Non-pigmented ciliary epithelial cell (primary cell): Measurements from ENCODE around the gene CMTM5.
"Not testable (repeated sequence)": the region's sequence is repeated elsewhere in the genome, so short reads cannot be mapped to it uniquely, and the experiment has no call there.

Source experiments
- DNase-seq: peaks from one replicate; pipeline ENCODE4 v3.0.0-alpha.2; 2010; ENCODE audit warnings: low read depth

The CMTM5 gene

DNA sequence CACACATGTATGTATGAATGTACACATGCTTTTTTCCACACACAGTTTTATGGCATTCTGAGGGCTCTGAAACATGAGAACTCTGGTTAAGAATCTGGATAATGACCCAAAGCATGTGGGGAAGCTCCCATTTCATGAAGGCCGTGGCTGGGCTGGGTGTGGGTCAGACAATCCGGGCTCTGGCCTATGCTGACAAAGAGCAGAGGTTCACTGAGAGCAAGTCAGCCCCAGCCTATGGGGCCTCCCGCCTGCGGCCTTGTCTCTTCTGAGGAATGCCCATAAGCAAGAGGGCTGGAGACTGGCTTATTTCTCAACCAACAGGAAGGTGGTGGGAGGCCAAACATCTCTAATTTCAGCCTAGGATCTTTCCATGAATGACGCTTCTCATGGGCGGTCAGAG lies 22.7 kb downstream of the CMTM5 start:
- no peak for DNase-seq

DNA sequence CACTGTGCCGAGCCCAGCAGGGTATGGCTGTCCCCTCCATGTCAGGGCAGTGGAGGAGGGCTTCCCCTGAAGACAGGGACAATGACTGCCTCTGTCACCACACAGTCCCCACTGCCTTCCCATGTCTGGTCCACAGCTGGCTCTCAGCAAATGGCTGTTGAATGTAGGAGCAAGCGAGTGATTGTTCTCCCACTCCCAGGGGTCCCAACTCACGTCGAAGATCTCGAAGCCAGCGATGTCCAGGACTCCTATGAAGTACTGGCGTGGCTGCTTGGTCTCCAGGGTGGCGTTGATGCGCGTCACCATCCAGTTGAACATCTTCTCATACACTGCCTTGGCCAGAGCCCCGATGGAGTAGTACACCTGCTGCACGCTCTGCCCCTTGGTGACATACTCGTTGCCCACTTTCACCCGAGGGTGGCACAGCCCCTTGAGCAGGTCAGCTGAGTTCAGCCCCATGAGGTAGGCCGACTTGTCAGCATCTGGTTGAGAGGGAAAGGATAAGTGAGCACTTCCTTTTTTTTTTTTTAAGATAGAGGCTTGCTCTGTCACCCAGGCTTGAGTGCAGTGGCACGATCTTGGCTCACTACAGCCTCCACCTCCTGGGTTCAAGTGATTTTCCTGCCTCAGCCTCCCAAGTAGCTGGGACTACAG lies 23.8 kb downstream of the CMTM5 start:
- not testable (repeated sequence) for DNase-seq

DNA sequence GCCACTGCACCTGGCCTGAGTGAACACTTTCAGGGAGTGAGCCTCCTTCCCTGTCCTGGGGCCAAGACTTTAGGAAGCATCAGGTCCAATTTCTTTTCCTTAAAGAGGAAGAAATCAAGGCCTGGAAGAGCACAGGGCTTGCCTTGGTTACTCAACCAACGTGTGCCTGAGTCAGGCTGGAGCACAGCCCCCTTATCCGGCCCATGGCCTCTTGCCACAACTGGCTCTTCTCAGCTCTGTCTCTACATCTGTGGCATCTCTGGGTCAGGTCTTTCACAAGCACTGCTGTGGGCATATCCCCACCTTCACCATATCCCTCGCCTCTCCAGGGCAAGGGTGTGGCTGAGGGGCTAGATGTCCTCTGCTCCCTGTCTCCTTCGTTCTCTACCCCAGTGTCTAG lies 24.4 kb downstream of the CMTM5 start:
- no peak for DNase-seq

DNA sequence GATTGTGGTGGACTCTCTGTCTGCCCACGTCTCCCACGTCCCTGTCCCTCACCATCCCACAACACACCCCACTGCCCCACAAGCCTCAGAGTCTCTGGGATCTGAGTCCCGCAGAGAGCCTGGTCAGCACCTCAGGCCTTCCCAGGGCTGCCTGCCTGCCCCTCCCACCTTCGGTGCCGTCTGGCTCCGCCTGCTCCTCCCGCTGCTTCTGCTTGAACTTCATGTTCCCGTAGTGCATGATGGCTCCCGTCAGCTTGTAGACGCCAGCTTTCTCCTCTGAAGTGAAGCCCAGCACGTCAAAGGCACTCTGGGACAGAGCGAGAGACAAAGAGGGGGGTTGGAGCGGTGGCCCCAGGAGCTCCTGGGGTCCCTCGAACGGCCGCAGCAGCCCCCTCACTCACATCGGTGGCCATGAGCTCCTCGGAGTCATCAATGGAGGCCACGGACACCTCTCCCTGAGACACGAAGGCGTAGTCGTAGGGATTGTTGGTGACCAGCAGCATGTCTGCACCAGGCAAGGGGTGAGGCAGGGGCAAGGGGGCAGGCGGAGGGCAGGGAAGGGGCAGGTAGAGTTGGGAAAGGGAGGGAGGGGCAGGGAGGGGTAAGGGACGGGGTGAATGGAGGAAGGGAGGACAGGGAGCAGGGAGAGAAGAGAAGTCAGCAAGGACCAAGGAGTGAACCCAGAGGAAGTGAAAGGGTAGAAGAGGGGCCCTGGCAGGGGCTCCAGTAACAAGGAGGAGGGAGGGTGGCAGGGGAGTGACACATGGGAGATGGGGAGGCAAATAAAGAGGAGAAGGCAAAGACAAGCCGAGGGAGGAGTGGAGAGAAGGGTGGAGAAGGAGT lies 25.7 kb downstream of the CMTM5 start:
- DNase-seq: no peak

DNA sequence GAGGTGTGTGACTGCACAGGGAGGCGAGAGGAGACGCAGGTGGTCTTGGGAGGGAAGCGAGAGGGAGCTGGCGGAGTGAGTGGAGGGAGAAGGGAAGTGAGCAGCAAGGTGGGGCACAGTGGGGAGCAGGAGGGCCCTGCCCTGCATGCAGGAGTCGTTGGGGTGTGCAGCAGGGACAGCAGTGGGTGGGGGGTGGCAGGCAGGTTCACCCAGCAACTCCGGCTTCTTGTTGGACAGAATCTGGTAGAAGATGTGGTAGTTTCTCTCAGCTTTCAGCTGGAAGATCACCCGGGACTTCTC lies 26.2 kb downstream of the CMTM5 start:
- no peak for DNase-seq

DNA sequence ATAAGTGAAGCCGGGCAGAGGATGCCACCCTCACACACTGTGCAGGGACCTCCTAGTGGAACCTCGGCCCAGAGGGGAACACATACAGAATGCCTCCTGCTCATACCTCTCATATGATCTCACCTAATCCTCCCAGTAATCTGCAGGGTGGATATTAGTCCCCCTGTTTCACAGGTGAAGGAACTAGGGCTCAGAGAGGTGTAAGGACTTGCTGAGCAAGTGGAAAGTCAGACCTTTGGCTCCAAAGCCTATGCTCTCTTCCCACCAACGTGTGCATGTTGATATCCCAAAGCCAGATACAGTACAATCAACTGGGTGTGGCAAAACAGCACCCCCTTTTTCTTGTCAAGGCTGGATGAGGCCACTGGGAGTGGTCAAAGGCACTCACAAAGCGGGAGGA lies 27.1 kb downstream of the CMTM5 start:
- no peak for DNase-seq

DNA sequence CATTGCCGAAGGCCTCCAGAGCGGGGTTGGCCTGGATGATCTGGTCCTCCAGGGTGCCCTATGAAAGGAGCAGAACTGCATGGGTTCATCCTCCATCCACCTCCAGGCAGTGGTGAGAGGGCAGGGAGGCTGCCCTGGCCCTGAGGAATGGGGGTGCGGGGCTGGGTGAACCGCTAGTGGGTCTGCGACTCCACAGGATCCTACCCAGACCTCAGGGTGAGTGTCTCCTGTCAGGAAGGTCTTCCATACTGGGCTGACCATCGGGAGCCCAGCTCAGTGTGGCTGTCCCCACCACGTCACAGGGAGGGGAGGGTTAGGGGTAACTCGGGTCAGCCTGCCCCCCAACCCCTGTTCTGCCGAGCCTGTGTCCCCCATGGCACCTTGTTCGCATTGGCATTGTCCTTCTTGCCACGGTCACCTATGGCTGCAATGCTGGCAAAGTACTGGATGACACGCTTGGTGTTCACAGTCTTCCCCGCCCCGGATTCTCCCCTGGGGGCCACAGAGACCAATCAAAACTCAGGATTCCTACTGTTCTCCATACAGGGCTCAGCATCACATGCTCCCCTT lies 27.6 kb downstream of the CMTM5 start:
- DNase-seq: no peak

DNA sequence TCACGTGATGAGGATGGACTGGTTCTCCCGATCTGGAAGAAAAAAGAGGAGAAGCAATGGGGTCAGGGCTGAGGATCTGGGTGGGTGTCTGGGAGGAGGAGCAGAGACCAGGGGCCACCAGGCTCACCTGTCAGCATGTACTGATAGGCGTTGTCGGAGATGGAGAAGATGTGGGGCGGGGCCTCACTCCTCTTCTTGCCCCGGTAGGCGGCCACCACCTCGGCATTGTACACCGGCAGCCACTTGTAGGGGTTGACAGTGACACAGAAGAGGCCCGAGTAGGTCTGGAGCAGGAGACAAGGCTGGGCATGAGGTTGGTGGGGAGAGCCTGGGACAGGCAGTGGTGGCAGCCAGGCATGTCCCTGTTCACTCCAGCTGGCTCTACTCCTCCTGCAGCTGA lies 28.2 kb downstream of the CMTM5 start:
- no peak for DNase-seq

DNA sequence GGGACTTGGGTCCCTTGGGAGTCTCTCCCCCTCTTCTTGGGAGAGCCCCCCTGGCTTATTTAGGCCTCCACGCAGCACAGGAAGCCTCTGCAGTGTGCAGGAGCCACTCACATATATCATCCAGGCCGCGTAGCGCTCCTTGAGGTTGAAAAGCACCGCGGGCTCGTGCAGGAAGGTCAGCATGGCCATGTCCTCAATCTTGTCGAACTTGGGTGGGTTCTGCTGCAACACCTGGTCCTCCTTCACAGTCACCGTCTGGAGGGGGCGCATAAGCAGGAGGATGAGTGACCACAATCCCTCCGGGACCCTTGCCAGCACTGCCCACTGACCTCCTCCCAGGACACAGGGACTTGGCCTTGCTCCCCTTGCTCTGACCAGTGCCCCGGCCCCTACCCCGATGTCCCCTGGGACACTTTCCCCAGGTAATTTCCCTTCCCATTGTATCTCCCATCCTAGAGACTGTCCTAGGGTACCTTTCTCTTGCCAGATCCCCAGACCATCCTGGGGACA lies 28.7 kb downstream of the CMTM5 start:
- no peak for DNase-seq

DNA sequence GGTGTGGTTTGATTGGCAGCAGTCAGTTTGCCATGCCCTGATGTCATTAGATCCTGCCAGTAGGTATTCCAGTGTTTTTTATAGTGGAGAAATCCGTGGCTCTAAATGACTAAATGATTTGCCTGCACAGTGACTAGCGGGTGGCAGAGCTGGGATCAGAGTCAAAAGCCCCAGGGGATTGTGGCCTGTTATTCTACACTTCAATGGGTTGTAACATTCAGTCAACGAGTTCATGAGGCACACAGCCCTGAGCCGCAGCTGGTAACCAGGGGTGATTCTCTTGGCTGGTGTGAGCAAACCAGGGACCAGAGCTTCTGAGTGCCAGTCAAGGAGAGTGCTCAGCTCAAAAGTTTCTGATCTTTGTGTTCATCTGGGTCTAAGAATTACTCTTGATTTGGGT lies 29.4 kb downstream of the CMTM5 start:
- no peak for DNase-seq

DNA sequence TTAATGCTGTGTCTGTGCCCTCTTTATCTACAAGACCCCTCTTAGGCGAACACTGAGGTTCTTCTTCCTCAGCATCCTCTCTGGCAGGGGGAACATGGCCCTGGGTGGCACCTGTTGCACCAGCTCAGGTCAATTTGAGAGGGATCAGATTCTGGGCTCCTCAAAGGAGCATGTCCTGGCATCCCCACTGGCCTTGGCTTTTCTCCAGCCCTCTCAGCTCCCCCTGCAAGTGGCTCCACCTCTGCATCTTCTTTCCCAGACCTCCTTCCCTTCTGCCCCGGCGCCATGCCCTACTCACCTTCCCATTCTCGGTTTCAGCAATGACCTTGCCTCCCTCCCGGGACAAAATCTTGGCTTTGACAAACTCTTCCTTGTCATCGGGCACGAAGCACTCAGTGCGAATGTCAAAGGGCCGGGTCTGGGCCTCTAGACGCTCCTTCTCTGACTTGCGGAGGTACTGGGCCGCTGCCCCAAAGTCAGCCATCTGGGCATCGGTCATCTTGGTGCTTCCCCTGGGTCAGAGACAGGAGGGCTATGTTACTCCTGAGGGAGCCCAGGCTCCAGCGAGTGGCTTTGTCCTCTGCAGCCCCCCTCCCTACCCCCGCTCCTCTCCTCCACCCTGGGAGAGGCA lies 30.0 kb downstream of the CMTM5 start:
- no peak for DNase-seq

DNA sequence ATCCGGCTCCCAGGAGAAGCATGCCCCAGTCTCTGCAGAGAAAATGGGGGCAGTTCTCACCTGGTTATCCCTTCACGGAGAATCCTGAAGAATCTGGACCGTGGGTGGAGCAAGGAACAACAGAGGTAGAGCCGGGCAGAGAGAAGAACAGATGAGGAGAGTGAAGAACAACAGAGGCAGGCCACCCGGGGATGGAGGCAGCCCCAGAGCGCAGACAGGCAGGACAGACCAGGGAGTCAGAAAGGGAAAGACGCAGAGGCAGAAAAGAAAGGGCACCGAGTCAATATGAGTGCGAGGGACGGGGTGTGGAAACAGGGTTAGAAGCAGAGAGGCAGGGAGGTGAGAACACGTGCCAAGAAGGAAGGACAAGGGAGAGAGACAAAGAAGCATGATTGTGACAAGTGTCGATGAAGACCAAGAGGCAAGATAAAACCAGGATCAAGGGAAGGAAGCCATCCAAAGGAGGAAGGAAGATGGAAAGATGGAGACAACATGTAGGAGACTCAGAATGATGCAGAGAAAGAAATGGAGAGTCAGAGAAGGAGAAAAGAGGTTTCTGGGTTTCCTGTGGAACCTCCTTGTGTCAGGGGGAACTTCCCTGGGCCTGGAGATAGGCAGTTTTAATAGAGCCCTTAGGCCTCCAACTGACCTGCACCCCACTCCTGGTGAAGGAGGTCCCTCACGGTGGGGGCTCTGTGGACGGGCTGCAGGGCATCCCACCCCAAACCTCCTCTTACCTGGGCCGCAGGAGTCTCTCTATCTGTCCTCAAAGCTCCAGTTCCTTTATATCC lies 30.9 kb downstream of the CMTM5 start, which contains the start of gene MYH6:
Gene MYH6 (minus strand): TSS at position 758 of the 791 bp plus-strand sequence. CDS start 1,050 bp downstream, outside the sequence.
- DNase-seq: no peak

DNA sequence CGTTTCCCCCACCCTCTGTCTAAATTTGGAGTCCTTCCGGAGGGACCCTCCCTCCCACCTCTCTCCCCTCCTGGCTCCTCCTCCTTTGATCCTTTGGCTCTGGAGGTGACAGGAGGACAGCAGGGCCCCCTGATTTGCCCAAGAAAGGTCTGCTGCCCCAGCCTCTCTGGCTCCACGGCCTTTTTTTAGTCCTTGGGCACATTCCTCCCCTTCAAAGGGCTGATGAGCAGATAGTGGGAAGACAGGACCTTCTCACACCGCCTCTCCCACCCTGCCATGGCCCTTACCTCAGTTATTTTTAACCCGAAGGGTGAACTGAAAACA lies 31.4 kb downstream of the CMTM5 start:
- no peak for DNase-seq

DNA sequence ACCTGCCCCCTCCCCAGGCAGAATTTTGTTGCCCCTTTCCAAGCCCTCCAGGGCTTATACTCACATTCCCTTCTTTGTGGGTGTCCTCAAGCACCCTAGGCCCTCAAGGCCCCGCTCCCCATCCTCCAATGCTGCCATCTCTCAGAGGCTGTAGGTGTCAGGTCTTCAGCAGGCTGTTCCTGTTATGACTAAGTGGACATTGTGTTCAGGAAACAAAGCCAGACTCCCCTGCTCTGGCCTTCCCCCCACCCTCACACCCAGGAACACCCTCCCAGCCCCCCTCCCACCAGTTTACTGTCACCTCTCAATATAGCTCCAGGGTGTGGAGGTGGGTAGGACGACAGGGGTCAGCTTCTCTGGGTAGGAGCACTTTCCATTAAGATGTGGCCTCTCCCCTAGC lies 32.6 kb downstream of the CMTM5 start:
- no peak for DNase-seq

DNA sequence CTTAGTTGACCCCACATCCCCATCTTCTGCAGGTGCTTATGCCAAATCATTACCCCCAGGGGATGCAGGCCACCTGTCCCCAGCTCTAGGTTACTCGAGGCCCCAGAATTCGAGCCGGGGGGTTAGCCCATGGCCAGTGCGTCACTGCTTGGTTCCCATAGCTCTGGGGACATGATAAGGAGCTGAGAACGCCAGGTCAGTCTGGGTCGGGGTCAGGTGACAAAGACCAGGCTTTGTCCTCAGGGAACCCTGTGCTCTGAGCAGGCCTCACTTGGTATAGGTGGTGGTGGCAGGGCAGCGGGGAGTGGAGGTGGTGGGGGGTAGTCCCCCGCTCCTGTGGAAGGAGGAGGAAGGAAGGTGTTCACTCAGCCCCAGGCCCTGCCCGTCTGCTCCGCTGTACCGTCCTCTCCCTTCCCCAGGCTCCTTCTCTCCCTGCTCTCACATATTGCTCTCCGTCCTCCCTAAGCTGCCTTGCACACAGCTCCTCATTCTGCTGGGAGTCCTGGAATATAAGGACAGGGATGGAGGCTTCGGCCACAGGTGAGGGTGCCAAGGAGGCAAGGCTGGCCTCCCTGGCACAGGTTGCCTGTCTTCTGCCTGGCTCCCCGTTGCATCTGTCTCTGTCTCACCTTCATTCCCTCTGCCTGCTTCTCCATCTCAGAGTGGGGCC lies 33.3 kb downstream of the CMTM5 start:
- DNase-seq: no peak

DNA sequence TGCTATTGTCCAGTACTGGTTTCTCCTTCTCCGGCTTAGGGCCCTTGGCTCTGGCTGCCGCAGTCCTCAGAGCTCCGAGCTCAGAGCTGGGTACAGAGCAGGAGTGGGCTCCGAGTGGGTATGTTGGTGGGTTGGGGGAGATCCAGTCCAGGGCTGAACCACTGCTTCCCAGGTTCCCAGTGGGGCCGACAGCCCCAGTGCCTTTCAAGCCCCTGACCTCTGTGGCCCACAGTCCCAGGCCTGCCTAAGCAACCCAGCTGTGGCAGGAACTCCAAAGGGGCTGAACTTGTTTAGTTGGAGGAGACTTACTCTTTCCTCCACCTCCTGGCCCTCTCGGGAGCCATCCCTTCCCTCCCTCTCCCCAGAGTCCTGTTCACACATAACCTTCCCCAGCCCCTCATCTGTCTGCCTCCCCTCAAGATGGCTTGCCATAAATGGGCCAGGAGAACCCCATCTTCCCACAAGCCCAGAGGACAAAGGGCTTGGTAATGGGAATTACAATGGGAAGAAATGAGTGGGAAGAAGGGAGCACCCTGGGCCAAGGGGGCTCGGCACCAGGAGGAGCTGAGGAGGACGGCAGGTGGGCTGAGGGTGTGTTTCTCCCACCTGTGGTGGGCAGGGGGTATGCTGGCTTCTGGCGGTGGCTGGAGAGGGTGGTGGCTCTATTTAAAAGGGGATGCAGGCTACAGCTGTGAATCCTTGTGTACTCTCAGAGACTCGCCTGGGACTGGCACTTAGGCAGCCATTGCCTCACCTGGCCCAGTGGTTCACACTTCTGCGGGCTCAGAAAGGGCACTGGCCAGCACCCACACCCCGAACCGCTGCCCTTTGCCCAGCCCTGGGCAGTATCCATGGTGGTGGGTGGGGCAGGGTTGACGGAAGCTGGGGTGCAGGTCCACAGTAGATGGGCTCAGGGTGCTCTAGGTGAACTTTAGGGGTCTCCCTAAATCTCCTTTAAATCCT lies 35.0 kb downstream of the CMTM5 start:
- DNase-seq: no peak

DNA sequence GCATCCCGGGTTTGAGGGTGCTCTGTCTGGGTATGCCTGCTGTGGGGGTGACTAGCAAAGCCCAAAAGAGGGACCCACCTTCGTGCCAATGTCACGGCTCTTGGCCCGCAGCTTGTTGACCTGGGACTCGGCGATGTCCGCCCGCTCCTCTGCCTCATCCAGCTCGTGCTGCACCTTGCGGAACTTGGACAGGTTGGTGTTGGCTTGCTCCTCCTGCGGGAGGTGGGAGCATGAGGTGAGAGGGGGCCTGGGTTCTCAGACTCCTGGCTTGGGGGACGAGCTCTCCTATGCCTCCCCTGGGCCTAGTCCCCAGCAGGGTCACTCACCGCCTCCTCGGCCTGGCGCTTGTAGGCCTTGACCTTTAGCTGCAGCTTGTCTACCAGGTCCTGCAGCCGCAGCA lies 36.8 kb downstream of the CMTM5 start:
- no peak for DNase-seq

DNA sequence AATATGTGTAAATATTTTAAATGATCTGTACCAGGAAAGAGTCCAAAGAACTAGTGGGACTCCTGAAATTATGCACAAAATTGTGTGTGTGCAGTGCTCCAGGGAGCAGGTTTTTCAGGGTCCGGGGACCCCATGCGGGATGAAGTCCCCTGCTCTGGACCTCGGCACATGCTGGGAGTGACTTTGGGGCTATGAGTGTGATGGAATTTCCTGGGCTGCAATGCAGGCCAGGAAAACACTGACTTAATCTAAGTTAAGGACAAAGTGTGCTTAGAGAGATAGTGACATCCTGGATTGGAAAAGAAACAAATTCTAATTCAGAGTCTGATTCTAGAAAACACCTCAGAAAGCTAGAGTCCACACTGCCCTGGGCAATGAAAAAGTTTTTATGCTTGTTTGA lies 37.4 kb downstream of the CMTM5 start:
- DNase-seq: no peak

DNA sequence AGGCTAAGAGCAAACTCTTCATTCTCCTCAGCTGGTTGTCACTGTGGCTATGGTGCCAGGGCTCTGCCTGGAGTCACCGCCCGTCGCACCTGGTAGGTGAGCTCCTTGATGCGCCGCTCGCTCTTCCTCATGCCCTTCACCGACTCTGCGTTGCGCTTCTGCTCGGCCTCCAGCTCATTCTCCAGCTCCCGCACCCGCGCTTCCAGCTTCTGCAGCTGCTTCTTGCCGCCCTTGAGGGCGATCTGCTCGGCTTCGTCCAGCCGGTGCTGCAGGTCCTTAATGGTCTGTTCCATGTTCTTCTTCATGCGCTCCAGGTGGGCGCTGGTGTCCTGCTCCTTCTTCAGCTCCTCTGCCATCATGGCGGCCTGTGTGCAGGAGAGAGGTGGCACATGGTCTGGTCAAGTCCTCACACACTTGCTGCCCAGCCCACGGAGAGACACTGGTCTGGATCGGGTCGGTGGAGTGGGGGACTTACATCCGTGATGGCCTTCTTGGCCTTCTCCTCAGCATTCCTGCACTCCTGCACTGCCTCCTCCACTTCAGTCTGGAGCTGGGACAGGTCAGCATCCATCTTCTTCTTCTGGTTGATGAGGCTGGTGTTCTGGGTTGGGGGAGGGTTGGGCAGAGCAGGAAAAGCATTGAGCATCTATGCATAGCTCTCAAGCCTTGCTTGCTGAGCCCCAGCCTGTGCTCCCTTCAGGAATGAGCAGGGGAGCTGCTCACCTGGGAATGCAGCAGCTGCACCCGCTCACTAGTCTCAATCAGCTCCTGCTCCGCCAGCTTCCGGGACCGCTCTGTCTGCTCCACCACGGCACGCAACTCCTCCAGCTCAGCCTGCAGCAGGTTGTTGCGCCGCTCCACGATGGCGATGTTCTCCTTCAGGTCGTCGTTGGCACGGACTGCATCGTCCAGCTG lies 38.3 kb downstream of the CMTM5 start:
- DNase-seq: no peak
